Measurements from ENCODE around the gene TNFSF13. TPM values are rescaled to one million over a fixed set of nuclear protein-coding genes. Genes with fewer than 3 reads are reported as not detected.

Gene TNFSF13
- total RNA-seq, 1 donor from 2014 or later, result 4.1 TPM

DNA sequence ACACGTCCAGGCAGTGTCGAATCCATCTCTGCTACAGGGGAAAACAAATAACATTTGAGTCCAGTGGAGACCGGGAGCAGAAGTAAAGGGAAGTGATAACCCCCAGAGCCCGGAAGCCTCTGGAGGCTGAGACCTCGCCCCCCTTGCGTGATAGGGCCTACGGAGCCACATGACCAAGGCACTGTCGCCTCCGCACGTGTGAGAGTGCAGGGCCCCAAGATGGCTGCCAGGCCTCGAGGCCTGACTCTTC, 13.7 kb downstream of the TNFSF13 start:
- peaks cover 43% of the 10 kb centered on the region for H3K36me3 Mint-ChIP-seq (ENCODE audit: insufficient read depth)

GRCh38 chr17:7572588-7573323, 14.2 kb downstream of the TNFSF13 start:
- Mint-ChIP-seq H3K4me3 (ENCODE audit: low read depth) (peak overlapping the region; percentile 98), H3K36me3 (ENCODE audit: insufficient read depth) (peaks cover 42% of the 10 kb centered on the region), H3K9me3 (ENCODE audit: low read depth) (no peaks in the 10 kb centered on the region), H3K27ac (peak overlapping the region; percentile 97), H3K27me3 (no peaks in the 10 kb centered on the region), H3K4me1 (ENCODE audit: low read depth) (peaks cover 21% of the 10 kb centered on the region)
- TF ChIP-seq, protein P1, sequence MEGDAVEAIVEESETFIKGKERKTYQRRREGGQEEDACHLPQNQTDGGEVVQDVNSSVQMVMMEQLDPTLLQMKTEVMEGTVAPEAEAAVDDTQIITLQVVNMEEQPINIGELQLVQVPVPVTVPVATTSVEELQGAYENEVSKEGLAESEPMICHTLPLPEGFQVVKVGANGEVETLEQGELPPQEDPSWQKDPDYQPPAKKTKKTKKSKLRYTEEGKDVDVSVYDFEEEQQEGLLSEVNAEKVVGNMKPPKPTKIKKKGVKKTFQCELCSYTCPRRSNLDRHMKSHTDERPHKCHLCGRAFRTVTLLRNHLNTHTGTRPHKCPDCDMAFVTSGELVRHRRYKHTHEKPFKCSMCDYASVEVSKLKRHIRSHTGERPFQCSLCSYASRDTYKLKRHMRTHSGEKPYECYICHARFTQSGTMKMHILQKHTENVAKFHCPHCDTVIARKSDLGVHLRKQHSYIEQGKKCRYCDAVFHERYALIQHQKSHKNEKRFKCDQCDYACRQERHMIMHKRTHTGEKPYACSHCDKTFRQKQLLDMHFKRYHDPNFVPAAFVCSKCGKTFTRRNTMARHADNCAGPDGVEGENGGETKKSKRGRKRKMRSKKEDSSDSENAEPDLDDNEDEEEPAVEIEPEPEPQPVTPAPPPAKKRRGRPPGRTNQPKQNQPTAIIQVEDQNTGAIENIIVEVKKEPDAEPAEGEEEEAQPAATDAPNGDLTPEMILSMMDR (IDR thresholded peaks at IDR 0.05; ENCODE audit: unreplicated experiment), result no peak
- peak; percentile 100 for DNase-seq (ENCODE audit: low spot score, unreplicated experiment)

More for the DNA sequence above, 13.7 kb downstream of the TNFSF13 start:
- peaks cover 21% of the 10 kb centered on the region for H3K4me1 Mint-ChIP-seq (ENCODE audit: low read depth)
- H3K9me3 Mint-ChIP-seq (ENCODE audit: low read depth), result no peaks in the 10 kb centered on the region
- TF ChIP-seq, protein P1 (IDR thresholded peaks at IDR 0.05; ENCODE audit: unreplicated experiment), result no peak
- H3K27me3 Mint-ChIP-seq, result no peaks in the 10 kb centered on the region
- H3K27ac Mint-ChIP-seq, result peak overlapping the region; percentile 97
- peak overlapping the region; percentile 98 for H3K4me3 Mint-ChIP-seq (ENCODE audit: low read depth)
- DNase-seq (ENCODE audit: low spot score, unreplicated experiment), result no peak

- Mint-ChIP-seq H3K4me1 (ENCODE audit: low read depth) (peaks cover 24% of the 10 kb centered on the region), H3K4me3 (ENCODE audit: low read depth) (peak overlapping the region; percentile 98), H3K27ac (peak overlapping the region; percentile 97), H3K9me3 (ENCODE audit: low read depth) (no peaks in the 10 kb centered on the region), H3K36me3 (ENCODE audit: insufficient read depth) (peaks cover 46% of the 10 kb centered on the region), H3K27me3 (no peaks in the 10 kb centered on the region)
- TF ChIP-seq, protein P1 (IDR thresholded peaks at IDR 0.05; ENCODE audit: unreplicated experiment), result no peak
- DNase-seq (ENCODE audit: low spot score, unreplicated experiment), result peak; percentile 73
Measured at GRCh38 chr17:7573324-7574080, 15.0 kb downstream of the TNFSF13 start.

GRCh38 chr17:7574176-7574953, 15.8 kb downstream of the TNFSF13 start:
- H3K4me1 Mint-ChIP-seq (ENCODE audit: low read depth), result peaks cover 29% of the 10 kb centered on the region
- no peaks in the 10 kb centered on the region for H3K9me3 Mint-ChIP-seq (ENCODE audit: low read depth)
- H3K27me3 Mint-ChIP-seq, result no peaks in the 10 kb centered on the region
- H3K36me3 Mint-ChIP-seq (ENCODE audit: insufficient read depth), result peaks cover 48% of the 10 kb centered on the region
- no peak for DNase-seq (ENCODE audit: low spot score, unreplicated experiment)
- peak overlapping the region; percentile 97 for H3K27ac Mint-ChIP-seq
- peak overlapping the region; percentile 98 for H3K4me3 Mint-ChIP-seq (ENCODE audit: low read depth)
- TF ChIP-seq, protein P1 (IDR thresholded peaks at IDR 0.05; ENCODE audit: unreplicated experiment), result no peak

GRCh38 chr17:7575481-7575883, 16.9 kb downstream of the TNFSF13 start:
- peaks cover 34% of the 10 kb centered on the region for H3K4me1 Mint-ChIP-seq (ENCODE audit: low read depth)
- no peak for DNase-seq (ENCODE audit: low spot score, unreplicated experiment)
- H3K27me3 Mint-ChIP-seq, result no peaks in the 10 kb centered on the region
- H3K4me3 Mint-ChIP-seq (ENCODE audit: low read depth), result peak overlapping the region; percentile 98
- peak overlapping the region; percentile 97 for H3K27ac Mint-ChIP-seq
- peaks cover 43% of the 10 kb centered on the region for H3K36me3 Mint-ChIP-seq (ENCODE audit: insufficient read depth)
- TF ChIP-seq, protein P1 (IDR thresholded peaks at IDR 0.05; ENCODE audit: unreplicated experiment), result no peak
- no peaks in the 10 kb centered on the region for H3K9me3 Mint-ChIP-seq (ENCODE audit: low read depth)

Measured in progenitor cell of endocrine pancreas (in vitro differentiated cells).